ENCODE results near the gene CABLES2.

CABLES2 gene

GRCh38 chr20:62347445-62347844 is 59.6 kb downstream of the CABLES2 start:
- TF ChIP-seq CTCF (IDR thresholded peaks at IDR 0.05; ENCODE audit: extremely low read depth, missing control alignments), result no peak
- no peak for DNase-seq (ENCODE audit: low spot score)

- no peak for DNase-seq (ENCODE audit: low spot score)
- TF ChIP-seq CTCF (IDR thresholded peaks at IDR 0.05; ENCODE audit: extremely low read depth, missing control alignments), result no peak
These were observed 60.0 kb downstream of the CABLES2 start for GRCh38 chr20:62347151-62347404.

- DNase-seq (ENCODE audit: low spot score), result no peak
These were observed 60.5 kb downstream of the CABLES2 start for GRCh38 chr20:62346398-62347150.

GRCh38 chr20:62345681-62346370 is 61.3 kb downstream of the CABLES2 start:
- DNase-seq (ENCODE audit: low spot score), result no peak
- TF ChIP-seq CTCF (IDR thresholded peaks at IDR 0.05; ENCODE audit: extremely low read depth, missing control alignments), result no peak

More at GRCh38 chr20:62346398-62347150, 60.5 kb downstream of the CABLES2 start:
- no peak for TF ChIP-seq CTCF (IDR thresholded peaks at IDR 0.05; ENCODE audit: extremely low read depth, missing control alignments)

- TF ChIP-seq CTCF (IDR thresholded peaks at IDR 0.05; ENCODE audit: extremely low read depth, missing control alignments), result no peak
- DNase-seq (ENCODE audit: low spot score), result no peak
These were observed 62.3 kb downstream of the CABLES2 start for GRCh38 chr20:62344782-62345181.

GRCh38 chr20:62344092-62344491 is 63.0 kb downstream of the CABLES2 start:
- DNase-seq (ENCODE audit: low spot score), result no peak
- no peak for TF ChIP-seq CTCF (IDR thresholded peaks at IDR 0.05; ENCODE audit: extremely low read depth, missing control alignments)

GRCh38 chr20:62342910-62343309 is 64.2 kb downstream of the CABLES2 start:
- no peak for TF ChIP-seq CTCF (IDR thresholded peaks at IDR 0.05; ENCODE audit: extremely low read depth, missing control alignments)
- no peak for DNase-seq (ENCODE audit: low spot score)
